ENCODE results near the gene CCT7.
"Not testable (repeated sequence)": the region's sequence is repeated elsewhere in the genome, so short reads cannot be mapped to it uniquely, and the experiment has no call there.

Gene CCT7

GRCh38 chr2:73255907-73256617, 22.0 kb downstream of the CCT7 start:
- no peak for DNase-seq

- DNase-seq = no peak
Measured at GRCh38 chr2:73256618-73256922, 22.5 kb downstream of the CCT7 start.

- no peak for DNase-seq
Measured at GRCh38 chr2:73257021-73257420, 22.9 kb downstream of the CCT7 start.

GRCh38 chr2:73257425-73258125, 23.5 kb downstream of the CCT7 start:
- no peak for DNase-seq

- DNase-seq = no peak
Measured at GRCh38 chr2:73258186-73258912, 24.2 kb downstream of the CCT7 start.

- no peak for DNase-seq
Measured at GRCh38 chr2:73258913-73259215, 24.8 kb downstream of the CCT7 start.

- DNase-seq = no peak
Measured at GRCh38 chr2:73259276-73259675, 25.2 kb downstream of the CCT7 start.

GRCh38 chr2:73259704-73260337, 25.7 kb downstream of the CCT7 start:
- DNase-seq = no peak

- no peak for DNase-seq
Measured at GRCh38 chr2:73260338-73260984, 26.4 kb downstream of the CCT7 start.

GRCh38 chr2:73262108-73262651, 28.1 kb downstream of the CCT7 start:
- no peak for DNase-seq

GRCh38 chr2:73262691-73263429, 28.8 kb downstream of the CCT7 start:
- DNase-seq = not testable (repeated sequence)

GRCh38 chr2:73263540-73264331, 29.6 kb downstream of the CCT7 start:
- no peak for DNase-seq

GRCh38 chr2:73264332-73264606, 30.2 kb downstream of the CCT7 start:
- DNase-seq = no peak

- DNase-seq = no peak
Measured at GRCh38 chr2:73264783-73265182, 30.7 kb downstream of the CCT7 start.

- no peak for DNase-seq
Measured at GRCh38 chr2:73265298-73266060, 31.4 kb downstream of the CCT7 start.

- DNase-seq = no peak
Measured at GRCh38 chr2:73266061-73266901, 32.2 kb downstream of the CCT7 start.

- no peak for DNase-seq
Measured at GRCh38 chr2:73267008-73267407, 32.9 kb downstream of the CCT7 start.

GRCh38 chr2:73268366-73268829, 34.3 kb downstream of the CCT7 start:
- DNase-seq = no peak

- no peak for DNase-seq
Measured at GRCh38 chr2:73268830-73269685, 35.0 kb downstream of the CCT7 start.
